DND-41 (cell line): ENCODE data around the gene ZXDC.

ENCODE experiments used
- EZH2 ChIP-seq: IDR thresholded peaks from 3 replicates; pipeline ENCODE4 v1.6.1; 2012; ENCODE audit warnings: borderline replicate concordance, low read depth, mild to moderate bottlenecking, moderate library complexity, low read length, inconsistent platforms; ENCODE audit not compliant: severe bottlenecking
- TF ChIP-seq, protein P1 (sequence below): IDR thresholded peaks from 2 replicates; pipeline ENCODE4 v1.5.1; 2012; ENCODE audit warnings: borderline replicate concordance, low read length, moderate library complexity, mild to moderate bottlenecking; ENCODE audit not compliant: poor library complexity, severe bottlenecking; ENCODE audit errors: extremely low read depth

DNA sequence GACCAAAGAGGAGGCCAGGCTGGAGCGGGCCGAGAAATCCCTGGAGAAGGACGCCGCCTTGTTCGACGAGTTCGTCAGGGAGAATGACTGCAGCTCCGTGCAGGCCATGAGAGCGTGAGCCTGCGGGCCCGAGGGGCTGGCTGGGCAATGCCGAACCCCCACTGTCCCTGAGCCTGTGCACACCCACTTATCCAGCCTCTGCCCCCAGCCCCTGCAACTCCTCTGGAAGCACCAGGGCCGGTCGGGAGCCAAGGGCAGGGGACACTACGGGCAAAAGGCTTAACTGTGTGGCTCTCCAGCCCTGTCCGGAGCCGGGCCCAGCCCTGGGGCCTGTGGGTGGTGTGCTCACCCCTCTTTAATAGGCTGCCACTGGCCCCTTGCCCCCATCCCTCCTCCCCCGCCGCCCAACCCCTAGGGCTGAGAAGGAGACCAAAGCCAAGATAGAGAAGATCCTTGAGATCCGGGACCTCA lies 57.0 kb downstream of the ZXDC start:
- TF ChIP-seq EZH2, result no peak
- TF ChIP-seq, protein P1, sequence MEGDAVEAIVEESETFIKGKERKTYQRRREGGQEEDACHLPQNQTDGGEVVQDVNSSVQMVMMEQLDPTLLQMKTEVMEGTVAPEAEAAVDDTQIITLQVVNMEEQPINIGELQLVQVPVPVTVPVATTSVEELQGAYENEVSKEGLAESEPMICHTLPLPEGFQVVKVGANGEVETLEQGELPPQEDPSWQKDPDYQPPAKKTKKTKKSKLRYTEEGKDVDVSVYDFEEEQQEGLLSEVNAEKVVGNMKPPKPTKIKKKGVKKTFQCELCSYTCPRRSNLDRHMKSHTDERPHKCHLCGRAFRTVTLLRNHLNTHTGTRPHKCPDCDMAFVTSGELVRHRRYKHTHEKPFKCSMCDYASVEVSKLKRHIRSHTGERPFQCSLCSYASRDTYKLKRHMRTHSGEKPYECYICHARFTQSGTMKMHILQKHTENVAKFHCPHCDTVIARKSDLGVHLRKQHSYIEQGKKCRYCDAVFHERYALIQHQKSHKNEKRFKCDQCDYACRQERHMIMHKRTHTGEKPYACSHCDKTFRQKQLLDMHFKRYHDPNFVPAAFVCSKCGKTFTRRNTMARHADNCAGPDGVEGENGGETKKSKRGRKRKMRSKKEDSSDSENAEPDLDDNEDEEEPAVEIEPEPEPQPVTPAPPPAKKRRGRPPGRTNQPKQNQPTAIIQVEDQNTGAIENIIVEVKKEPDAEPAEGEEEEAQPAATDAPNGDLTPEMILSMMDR, result no peak
